HL-60 (cell line): ENCODE measurements around the gene FLYWCH1.

Experiments
- DNase-seq, 2 experiments: peaks; one replicate each; pipeline ENCODE4 v3.0.0-alpha.2; 2010 to 2020; ENCODE audit warnings: low read depth in 1 of 2, low spot score in 1 of 2
- H3K27ac ChIP-seq: fragments of 250-450 bp; sonication (Bioruptor Pico); replicated peaks from 2 replicates; pipeline ENCODE4 v1.5.1; 2020; ENCODE audit warnings: mild to moderate bottlenecking, moderate library complexity
- H3K27me3 ChIP-seq: fragments of 250-450 bp; sonication (Bioruptor Pico); 2 replicates; pipeline ENCODE4 v1.5.1; 2021; ENCODE audit warnings: mild to moderate bottlenecking, moderate library complexity; ENCODE audit not compliant: insufficient read depth, poor library complexity, severe bottlenecking
- H3K4me3 ChIP-seq: replicated peaks from 2 replicates; pipeline ENCODE4 v1.5.1; 2011; ENCODE audit warnings: mild to moderate bottlenecking, control low read depth, low read length; ENCODE audit not compliant: insufficient read depth
- GABPA ChIP-seq: IDR thresholded peaks from 2 replicates; pipeline ENCODE4 v1.6.1; 2012; ENCODE audit warnings: low read depth
- POLR2AphosphoS5 ChIP-seq: IDR thresholded peaks from 2 replicates; pipeline ENCODE4 v1.6.1; 2012; ENCODE audit warnings: low read depth
- REST ChIP-seq: IDR thresholded peaks from 2 replicates; pipeline ENCODE4 v1.6.1; 2012; ENCODE audit warnings: low read depth; ENCODE audit not compliant: insufficient replicate concordance
- SPI1 ChIP-seq: IDR thresholded peaks from 2 replicates; pipeline ENCODE4 v1.6.1; 2012; ENCODE audit warnings: low read depth, mild to moderate bottlenecking, borderline replicate concordance
- TF ChIP-seq, protein P1 (sequence below): IDR thresholded peaks from one replicate; pipeline ENCODE4 v1.5.1; 2011; ENCODE audit warnings: low read length, control low read depth, inconsistent platforms; ENCODE audit not compliant: insufficient read depth

The FLYWCH1 gene

DNA sequence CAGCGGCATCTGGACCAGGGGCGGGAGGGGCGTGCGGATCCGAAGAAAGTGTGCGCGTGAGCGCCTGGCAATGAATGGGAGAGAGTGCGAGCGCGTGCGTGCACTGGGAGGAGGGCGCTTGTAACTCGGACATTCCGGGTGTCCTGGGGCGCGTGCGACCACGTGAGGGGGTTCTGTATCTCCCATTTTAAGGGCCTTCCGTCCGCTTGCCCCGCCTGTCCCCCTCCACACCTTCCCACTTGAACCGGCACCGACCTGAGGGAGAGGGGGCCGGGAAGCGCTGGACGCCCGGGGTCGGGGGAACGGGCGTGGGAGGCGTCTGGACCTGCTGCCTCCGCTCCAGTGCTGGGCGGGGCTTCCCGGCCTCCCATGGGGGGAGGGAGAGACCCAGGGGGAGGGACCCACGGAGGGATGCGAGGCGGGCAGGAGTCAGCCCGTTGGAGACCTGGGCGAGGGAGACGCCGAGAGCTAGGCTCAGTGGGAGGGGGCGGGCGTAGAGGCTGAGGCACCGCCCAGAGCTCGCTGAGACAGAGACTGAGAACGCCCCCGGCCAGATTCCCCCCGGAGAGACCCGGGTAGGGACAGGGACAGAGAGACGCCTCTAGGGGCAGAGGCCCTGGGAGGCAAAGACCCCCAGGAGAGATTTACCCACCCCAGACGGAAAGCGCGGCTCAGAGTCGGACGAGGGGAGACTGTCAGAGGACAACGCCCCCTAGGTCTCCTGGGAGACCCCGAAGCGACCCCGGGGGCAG, 52.2 kb downstream of the FLYWCH1 start, which contains the start of gene KREMEN2:
Gene KREMEN2, plus strand, starts transcription at position 553 of the 752 bp plus-strand sequence. CDS start 246 bp downstream, outside the sequence.
- Histone ChIP-seq H3K27ac (peak within 1 kb of the TSS; percentile 31), H3K27me3 (peaks cover 25% of the 10 kb centered on the region), H3K4me3 (peak within 1 kb of the TSS; percentile 44)
- peak in 1 of 2 experiments; percentile 26 for DNase-seq
- TF ChIP-seq SPI1: no peak
- no peak for TF ChIP-seq REST
- TF ChIP-seq GABPA: no peak
- no peak for TF ChIP-seq POLR2AphosphoS5
- TF ChIP-seq, protein P1, sequence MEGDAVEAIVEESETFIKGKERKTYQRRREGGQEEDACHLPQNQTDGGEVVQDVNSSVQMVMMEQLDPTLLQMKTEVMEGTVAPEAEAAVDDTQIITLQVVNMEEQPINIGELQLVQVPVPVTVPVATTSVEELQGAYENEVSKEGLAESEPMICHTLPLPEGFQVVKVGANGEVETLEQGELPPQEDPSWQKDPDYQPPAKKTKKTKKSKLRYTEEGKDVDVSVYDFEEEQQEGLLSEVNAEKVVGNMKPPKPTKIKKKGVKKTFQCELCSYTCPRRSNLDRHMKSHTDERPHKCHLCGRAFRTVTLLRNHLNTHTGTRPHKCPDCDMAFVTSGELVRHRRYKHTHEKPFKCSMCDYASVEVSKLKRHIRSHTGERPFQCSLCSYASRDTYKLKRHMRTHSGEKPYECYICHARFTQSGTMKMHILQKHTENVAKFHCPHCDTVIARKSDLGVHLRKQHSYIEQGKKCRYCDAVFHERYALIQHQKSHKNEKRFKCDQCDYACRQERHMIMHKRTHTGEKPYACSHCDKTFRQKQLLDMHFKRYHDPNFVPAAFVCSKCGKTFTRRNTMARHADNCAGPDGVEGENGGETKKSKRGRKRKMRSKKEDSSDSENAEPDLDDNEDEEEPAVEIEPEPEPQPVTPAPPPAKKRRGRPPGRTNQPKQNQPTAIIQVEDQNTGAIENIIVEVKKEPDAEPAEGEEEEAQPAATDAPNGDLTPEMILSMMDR: no peak

DNA sequence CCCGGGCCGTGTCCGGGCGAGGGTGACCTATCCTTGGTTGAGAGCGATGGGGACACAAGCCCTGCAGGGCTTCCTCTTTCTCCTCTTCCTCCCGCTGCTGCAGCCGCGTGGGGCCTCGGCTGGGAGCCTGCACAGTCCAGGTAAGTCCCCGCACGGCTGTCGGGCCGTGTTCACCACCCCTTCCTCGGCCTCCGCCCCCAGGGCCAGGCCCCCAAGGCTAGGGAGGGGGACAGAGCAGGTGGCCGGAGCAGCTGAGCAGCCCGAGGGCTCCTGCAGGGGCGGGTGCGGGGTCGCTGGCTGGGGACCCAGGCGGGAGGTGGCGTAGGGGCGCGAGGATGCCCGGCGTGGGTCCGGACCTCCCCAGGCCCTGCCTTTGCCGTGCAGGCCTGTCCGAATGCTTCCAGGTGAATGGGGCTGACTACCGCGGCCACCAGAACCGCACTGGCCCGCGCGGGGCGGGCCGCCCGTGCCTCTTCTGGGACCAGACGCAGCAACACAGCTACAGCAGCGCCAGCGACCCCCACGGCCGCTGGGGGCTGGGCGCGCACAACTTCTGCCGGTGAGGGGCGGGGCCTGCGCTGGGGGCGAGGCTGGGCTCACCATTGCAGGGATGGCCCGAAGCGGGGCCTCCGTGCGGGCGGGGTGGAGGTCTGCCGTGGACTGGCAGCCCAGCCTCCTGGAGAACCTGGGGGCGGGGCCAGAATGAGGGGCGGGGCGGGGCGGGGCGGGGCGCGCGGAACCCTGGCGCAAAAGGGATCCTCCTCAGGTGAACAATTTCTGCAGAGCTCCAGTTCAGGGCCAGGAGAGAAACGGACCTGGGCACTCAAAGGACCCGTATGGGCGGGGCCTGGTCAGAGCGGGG, 53.0 kb downstream of the FLYWCH1 start:
- Histone ChIP-seq H3K27me3 (peaks cover 25% of the 10 kb centered on the region), H3K4me3 (peak overlapping the region; percentile 44), H3K27ac (peak overlapping the region; percentile 31)
- TF ChIP-seq, protein P1: no peak
- TF ChIP-seq REST: no peak
- TF ChIP-seq GABPA: no peak
- TF ChIP-seq SPI1: peak; percentile 90
- peak in 1 of 2 experiments; percentile 73 for DNase-seq

GRCh38 chr16:2966043-2966807, 54.5 kb downstream of the FLYWCH1 start:
- H3K4me3 ChIP-seq: no peak overlapping the region
- TF ChIP-seq POLR2AphosphoS5: no peak
- no peak for TF ChIP-seq SPI1
- TF ChIP-seq REST: no peak
- TF ChIP-seq, protein P1: no peak
- TF ChIP-seq GABPA: no peak
- no peak for DNase-seq
- no peak overlapping the region for H3K27ac ChIP-seq
- peaks cover 25% of the 10 kb centered on the region for H3K27me3 ChIP-seq
